Astrocyte (in vitro differentiated cells and primary cell): Measurements from ENCODE around the gene AANAT. TPM values are rescaled to one million over a fixed set of nuclear protein-coding genes. Genes with fewer than 3 reads are reported as not detected.

Experiments
- DNase-seq: peaks from one replicate; pipeline ENCODE4 v3.0.0-alpha.2; 2010; ENCODE audit warnings: low read depth
- FAIRE-seq: peaks from 2 replicates; lab custom pipeline; 2011; peaks lifted over from hg19 to GRCh38; lab: Jason Lieb, UNC
- H2AFZ ChIP-seq: 2 replicates; pipeline ENCODE4 v1.6.0; 2012; ENCODE audit warnings: low read depth, low read length, inconsistent platforms
- H3K27ac ChIP-seq: 2 replicates; pipeline ENCODE4 v1.5.1; 2011; ENCODE audit warnings: low read depth, low read length, inconsistent platforms
- H3K27me3 ChIP-seq: 2 replicates; pipeline ENCODE4 v1.6.0; 2011; ENCODE audit warnings: low read length, inconsistent platforms; ENCODE audit not compliant: insufficient read depth
- H3K36me3 ChIP-seq: 2 replicates; pipeline ENCODE4 v1.5.1; 2011; ENCODE audit warnings: low read length, inconsistent platforms; ENCODE audit not compliant: insufficient read depth
- H3K4me1 ChIP-seq: 2 replicates; pipeline ENCODE4 v1.5.1; 2011; ENCODE audit warnings: low read length, inconsistent platforms; ENCODE audit not compliant: insufficient read depth
- H3K4me2 ChIP-seq: 2 replicates; pipeline ENCODE4 v1.6.0; 2012; ENCODE audit warnings: low read length, inconsistent platforms
- H3K4me3 ChIP-seq: 2 replicates; pipeline ENCODE4 v1.5.1; 2011; ENCODE audit warnings: low read depth, mild to moderate bottlenecking, low read length, inconsistent platforms; ENCODE audit not compliant: insufficient read depth
- H3K79me2 ChIP-seq: 2 replicates; pipeline ENCODE4 v1.6.0; 2012; ENCODE audit warnings: mild to moderate bottlenecking, low read length, inconsistent platforms; ENCODE audit not compliant: insufficient read depth
- H3K9ac ChIP-seq: 2 replicates; pipeline ENCODE4 v1.6.0; 2012; ENCODE audit warnings: mild to moderate bottlenecking, low read length, inconsistent platforms
- H3K9me3 ChIP-seq: 2 replicates; pipeline ENCODE4 v1.5.1; 2012; ENCODE audit warnings: low read depth, mild to moderate bottlenecking, low read length, inconsistent platforms; ENCODE audit not compliant: insufficient read depth
- H4K20me1 ChIP-seq: 2 replicates; pipeline ENCODE4 v1.6.0; 2012; ENCODE audit warnings: low read length, inconsistent platforms; ENCODE audit not compliant: insufficient read depth
- H3K27ac Mint-ChIP-seq: one replicate; pipeline ENCODE4 v1.8.0; 2021; ENCODE audit warnings: mild to moderate bottlenecking, mixed read lengths; ENCODE audit not compliant: unreplicated experiment
- H3K27me3 Mint-ChIP-seq: one replicate; pipeline ENCODE4 v1.8.0; 2021; ENCODE audit warnings: low read depth, mixed read lengths; ENCODE audit not compliant: unreplicated experiment
- H3K36me3 Mint-ChIP-seq: one replicate; pipeline ENCODE4 v1.8.0; 2021; ENCODE audit warnings: low read depth, mixed read lengths; ENCODE audit not compliant: unreplicated experiment
- H3K4me1 Mint-ChIP-seq: one replicate; pipeline ENCODE4 v1.8.0; 2021; ENCODE audit warnings: low read depth, mixed read lengths; ENCODE audit not compliant: unreplicated experiment
- H3K4me3 Mint-ChIP-seq: one replicate; pipeline ENCODE4 v1.8.0; 2021; ENCODE audit warnings: mild to moderate bottlenecking, moderate library complexity, mixed read lengths; ENCODE audit not compliant: unreplicated experiment
- H3K9me3 Mint-ChIP-seq: one replicate; pipeline ENCODE4 v1.8.0; 2021; ENCODE audit warnings: mild to moderate bottlenecking, mixed read lengths; ENCODE audit not compliant: unreplicated experiment
- CTCF ChIP-seq: IDR thresholded peaks from 2 replicates; pipeline ENCODE4 v1.5.1; 2011; ENCODE audit warnings: low read depth, mild to moderate bottlenecking, inconsistent platforms, low read length, moderate library complexity; ENCODE audit not compliant: insufficient read depth
- EZH2 ChIP-seq: IDR thresholded peaks from 2 replicates; pipeline ENCODE4 v1.6.1; 2012; ENCODE audit warnings: mild to moderate bottlenecking, low read length, inconsistent platforms; ENCODE audit not compliant: insufficient read depth
- total RNA-seq: library from RNA; stranded (reverse); gene quantifications from 2 replicates; pipeline ENCODE4 v1.2.1, GENCODE V29; 2021

Gene AANAT
- total RNA-seq, 1 donor from 2014 or later = not detected

- Mint-ChIP-seq H3K36me3 (no peaks in the 10 kb centered on the region), H3K27me3 (peaks cover 22% of the 10 kb centered on the region), H3K4me1 (peaks cover 5% of the 10 kb centered on the region), H3K9me3 (no peaks in the 10 kb centered on the region), H3K27ac (no peak overlapping the region), H3K4me3 (no peak overlapping the region)
- Histone ChIP-seq H3K4me1 (no peaks in the 10 kb centered on the region), H3K9ac (no peak overlapping the region), H3K27me3 (no peaks in the 10 kb centered on the region), H2AFZ (no peak overlapping the region), H4K20me1 (no peaks in the 10 kb centered on the region), H3K36me3 (no peaks in the 10 kb centered on the region), H3K4me2 (no peak overlapping the region), H3K9me3 (no peaks in the 10 kb centered on the region), H3K27ac (no peak overlapping the region), H3K4me3 (no peak overlapping the region), H3K79me2 (no peaks in the 10 kb centered on the region)
- no peak for FAIRE-seq
- DNase-seq = peak; percentile 20
- TF ChIP-seq CTCF (peak; percentile 37), EZH2 (no peak)
Measured at GRCh38 chr17:76458580-76459490, 8.6 kb upstream of the AANAT start.

DNA sequence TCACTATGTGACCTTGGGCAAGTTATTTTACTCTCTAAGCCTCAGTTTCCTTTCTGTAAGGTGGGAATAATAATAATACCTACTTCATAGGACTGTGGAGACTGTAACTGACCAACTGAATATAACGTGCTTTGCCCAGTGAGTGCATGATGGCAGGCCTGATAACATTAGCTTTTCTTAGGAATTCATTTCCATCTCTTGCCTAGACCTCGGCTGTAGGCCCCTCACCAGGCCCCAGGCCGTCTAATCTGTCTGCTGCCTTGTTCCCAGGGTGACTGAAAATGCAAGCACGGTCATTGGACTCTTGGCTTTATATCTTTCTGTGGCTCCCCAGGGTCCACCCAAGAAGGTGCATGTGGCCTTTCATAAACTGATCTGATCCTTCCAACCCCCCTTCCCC, 7.7 kb upstream of the AANAT start:
- H3K27me3 ChIP-seq = no peaks in the 10 kb centered on the region
- Mint-ChIP-seq H3K36me3 (no peaks in the 10 kb centered on the region), H3K27me3 (peaks cover 22% of the 10 kb centered on the region), H3K27ac (no peak overlapping the region), H3K4me1 (peaks cover 5% of the 10 kb centered on the region), H3K4me3 (peak overlapping the region; percentile 50), H3K9me3 (no peaks in the 10 kb centered on the region)
- no peak overlapping the region for H3K4me3 ChIP-seq
- H3K9me3 ChIP-seq = no peaks in the 10 kb centered on the region
- H3K4me2 ChIP-seq = no peak overlapping the region
- no peak for TF ChIP-seq CTCF
- no peak for TF ChIP-seq EZH2
- H2AFZ ChIP-seq = no peak overlapping the region
- H3K4me1 ChIP-seq = no peaks in the 10 kb centered on the region
- no peaks in the 10 kb centered on the region for H3K36me3 ChIP-seq
- H3K27ac ChIP-seq = no peak overlapping the region
- DNase-seq (no peak), FAIRE-seq (no peak)
- no peaks in the 10 kb centered on the region for H4K20me1 ChIP-seq
- H3K9ac ChIP-seq = no peak overlapping the region
- no peaks in the 10 kb centered on the region for H3K79me2 ChIP-seq
